ENCODE results near the gene NKX6-2.

Gene NKX6-2

GRCh38 chr10:132785723-132786475 is at the start of gene NKX6-2:
NKX6-2 (minus strand) TSS chr10:132786147; CDS start chr10:132785948, 199 bp downstream.
- CTCF ChIA-PET = no interaction called here
- DNase-seq (ENCODE audit: extremely low spot score) = no peak
- POLR2A ChIA-PET = no interaction called here
- no peak for TF ChIP-seq CTCF (IDR thresholded peaks at IDR 0.05; ENCODE audit: control extremely low read depth, extremely low read depth, low read depth, missing control alignments)

GRCh38 chr10:132834891-132835847 is 49.2 kb upstream of the NKX6-2 start:
- no peak for DNase-seq (ENCODE audit: extremely low spot score)
- ChIA-PET POLR2A (no interaction called here), CTCF (no interaction called here)
- no peak for TF ChIP-seq CTCF (IDR thresholded peaks at IDR 0.05; ENCODE audit: control extremely low read depth, extremely low read depth, low read depth, missing control alignments)

GRCh38 chr10:132834311-132834761 is 48.4 kb upstream of the NKX6-2 start:
- no peak for DNase-seq (ENCODE audit: extremely low spot score)
- CTCF ChIA-PET = no interaction called here
- POLR2A ChIA-PET = no interaction called here
- TF ChIP-seq CTCF (IDR thresholded peaks at IDR 0.05; ENCODE audit: control extremely low read depth, extremely low read depth, low read depth, missing control alignments) = no peak

GRCh38 chr10:132833421-132834111 is 47.6 kb upstream of the NKX6-2 start:
- POLR2A ChIA-PET = no interaction called here
- CTCF ChIA-PET = no interaction called here
- no peak for DNase-seq (ENCODE audit: extremely low spot score)

GRCh38 chr10:132832186-132832969 is 46.4 kb upstream of the NKX6-2 start:
- TF ChIP-seq CTCF (IDR thresholded peaks at IDR 0.05; ENCODE audit: control extremely low read depth, extremely low read depth, low read depth, missing control alignments) = no peak
- POLR2A ChIA-PET = no interaction called here
- no peak for DNase-seq (ENCODE audit: extremely low spot score)
- CTCF ChIA-PET = no interaction called here

More at GRCh38 chr10:132833421-132834111, 47.6 kb upstream of the NKX6-2 start:
- TF ChIP-seq CTCF (IDR thresholded peaks at IDR 0.05; ENCODE audit: control extremely low read depth, extremely low read depth, low read depth, missing control alignments) = no peak

All from GM10248 (cell line).